Measurements from ENCODE around the gene PPP1R14D.

DNA sequence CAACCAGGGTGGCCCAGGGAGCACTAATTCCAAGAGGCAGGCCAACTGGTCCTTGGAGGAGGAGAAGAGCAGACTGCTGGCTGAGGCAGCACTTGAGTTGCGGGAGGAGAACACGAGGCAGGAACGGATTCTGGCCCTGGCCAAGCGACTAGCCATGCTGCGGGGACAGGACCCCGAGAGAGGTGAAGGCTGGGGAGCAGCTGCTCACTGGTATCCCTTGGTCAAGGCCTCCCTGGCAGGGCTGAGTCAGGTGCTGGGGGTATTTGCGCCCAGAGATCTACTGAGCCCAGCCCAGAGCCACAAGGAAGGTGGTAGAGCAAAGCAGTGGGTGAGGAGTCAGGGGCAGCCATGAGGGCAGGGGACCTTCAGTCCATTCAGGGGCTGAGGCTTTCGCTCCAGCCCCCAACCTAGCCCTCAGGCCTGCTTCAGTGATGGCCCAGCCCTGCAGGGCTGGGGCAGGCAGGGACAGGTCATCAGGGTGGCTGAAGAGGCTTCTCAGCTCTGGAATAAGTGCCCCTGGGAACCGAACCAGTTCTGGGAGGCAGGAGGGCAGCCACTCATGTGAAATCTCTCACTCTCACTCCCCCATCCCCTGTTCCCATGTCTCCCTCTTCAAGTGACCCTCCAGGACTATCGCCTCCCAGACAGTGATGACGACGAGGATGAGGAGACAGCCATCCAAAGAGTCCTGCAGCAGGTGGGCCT is 15.6 kb downstream of the PPP1R14D start:
- TF ChIP-seq, protein P1, sequence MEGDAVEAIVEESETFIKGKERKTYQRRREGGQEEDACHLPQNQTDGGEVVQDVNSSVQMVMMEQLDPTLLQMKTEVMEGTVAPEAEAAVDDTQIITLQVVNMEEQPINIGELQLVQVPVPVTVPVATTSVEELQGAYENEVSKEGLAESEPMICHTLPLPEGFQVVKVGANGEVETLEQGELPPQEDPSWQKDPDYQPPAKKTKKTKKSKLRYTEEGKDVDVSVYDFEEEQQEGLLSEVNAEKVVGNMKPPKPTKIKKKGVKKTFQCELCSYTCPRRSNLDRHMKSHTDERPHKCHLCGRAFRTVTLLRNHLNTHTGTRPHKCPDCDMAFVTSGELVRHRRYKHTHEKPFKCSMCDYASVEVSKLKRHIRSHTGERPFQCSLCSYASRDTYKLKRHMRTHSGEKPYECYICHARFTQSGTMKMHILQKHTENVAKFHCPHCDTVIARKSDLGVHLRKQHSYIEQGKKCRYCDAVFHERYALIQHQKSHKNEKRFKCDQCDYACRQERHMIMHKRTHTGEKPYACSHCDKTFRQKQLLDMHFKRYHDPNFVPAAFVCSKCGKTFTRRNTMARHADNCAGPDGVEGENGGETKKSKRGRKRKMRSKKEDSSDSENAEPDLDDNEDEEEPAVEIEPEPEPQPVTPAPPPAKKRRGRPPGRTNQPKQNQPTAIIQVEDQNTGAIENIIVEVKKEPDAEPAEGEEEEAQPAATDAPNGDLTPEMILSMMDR (IDR thresholded peaks at IDR 0.05) = no peak
- no peak for TF ChIP-seq POLR2A (IDR thresholded peaks at IDR 0.05)
